ENCODE measurements around the gene XPA. TPM values are rescaled to one million over a fixed set of nuclear protein-coding genes. Genes with fewer than 3 reads are reported as not detected.

XPA gene
- total RNA-seq, 1 donor from 2014 or later = 13.7 TPM

DNA sequence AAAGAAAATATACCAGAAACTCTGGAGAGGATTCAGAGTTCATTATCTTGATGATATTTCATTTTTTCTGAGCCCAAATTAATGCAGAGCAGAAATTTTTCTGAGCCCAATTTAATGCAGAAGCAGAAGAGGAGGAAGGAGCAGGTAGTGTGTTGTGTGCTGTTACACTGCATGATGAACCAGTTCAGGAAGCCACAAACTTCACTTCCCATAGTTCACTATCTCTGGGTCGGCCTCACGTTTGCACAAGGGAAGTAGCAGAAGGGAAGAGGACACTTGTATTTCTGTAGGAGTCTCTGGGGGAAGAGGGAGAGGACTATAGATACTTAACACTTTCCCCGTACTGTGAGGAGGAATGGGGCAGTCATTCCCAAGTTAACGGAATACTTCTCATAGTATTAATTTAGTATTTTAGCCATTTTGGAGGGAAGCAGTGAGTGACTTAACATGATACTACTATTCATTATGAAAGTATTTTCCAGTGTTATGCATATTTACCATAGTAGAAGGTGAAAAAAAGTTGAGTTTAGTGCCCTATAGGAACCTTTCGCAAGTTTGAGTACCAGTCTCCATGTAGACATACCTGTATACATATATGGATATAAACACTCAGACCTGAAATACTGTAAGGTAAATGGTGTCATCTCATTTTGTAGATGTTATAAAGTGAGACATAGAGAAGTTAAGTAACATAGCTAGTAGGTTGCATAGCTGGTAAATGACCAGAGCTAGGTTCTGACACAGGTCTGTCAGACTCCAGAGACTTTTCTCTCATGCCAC, 30.0 kb downstream of the XPA start:
- Mint-ChIP-seq H3K4me1 (ENCODE audit: unreplicated experiment) (no peaks in the 10 kb centered on the region), H3K27ac (no peak overlapping the region), H3K27me3 (no peaks in the 10 kb centered on the region), H3K4me3 (no peak overlapping the region), H3K36me3 (peaks cover 45% of the 10 kb centered on the region), H3K9me3 (no peaks in the 10 kb centered on the region)
- TF ChIP-seq CTCF (conservative IDR thresholded peaks at IDR 0.05) = no peak
- no peak for DNase-seq (ENCODE audit: extremely low spot score, unreplicated experiment)

- Mint-ChIP-seq H3K27me3 (no peaks in the 10 kb centered on the region), H3K27ac (no peak overlapping the region), H3K4me1 (ENCODE audit: unreplicated experiment) (no peaks in the 10 kb centered on the region), H3K36me3 (peaks cover 43% of the 10 kb centered on the region), H3K9me3 (no peaks in the 10 kb centered on the region), H3K4me3 (no peak overlapping the region)
- no peak for TF ChIP-seq CTCF (conservative IDR thresholded peaks at IDR 0.05)
- no peak for DNase-seq (ENCODE audit: extremely low spot score, unreplicated experiment)
Measured at GRCh38 chr9:97665742-97666141, 31.4 kb downstream of the XPA start.

- Mint-ChIP-seq H3K27ac (no peak overlapping the region), H3K4me1 (ENCODE audit: unreplicated experiment) (no peaks in the 10 kb centered on the region), H3K36me3 (peaks cover 57% of the 10 kb centered on the region), H3K27me3 (no peaks in the 10 kb centered on the region), H3K4me3 (no peak overlapping the region), H3K9me3 (no peaks in the 10 kb centered on the region)
- DNase-seq (ENCODE audit: extremely low spot score, unreplicated experiment) = no peak
- no peak for TF ChIP-seq CTCF (conservative IDR thresholded peaks at IDR 0.05)
Measured at GRCh38 chr9:97660847-97661246, 36.3 kb downstream of the XPA start.

GRCh38 chr9:97660340-97660739, 36.8 kb downstream of the XPA start:
- DNase-seq (ENCODE audit: extremely low spot score, unreplicated experiment) = no peak
- Mint-ChIP-seq H3K4me1 (ENCODE audit: unreplicated experiment) (no peaks in the 10 kb centered on the region), H3K4me3 (no peak overlapping the region), H3K27ac (no peak overlapping the region), H3K9me3 (no peaks in the 10 kb centered on the region), H3K27me3 (no peaks in the 10 kb centered on the region), H3K36me3 (peaks cover 61% of the 10 kb centered on the region)
- TF ChIP-seq CTCF (conservative IDR thresholded peaks at IDR 0.05) = no peak

- H3K27me3 Mint-ChIP-seq = no peaks in the 10 kb centered on the region
- H3K36me3 Mint-ChIP-seq = peaks cover 60% of the 10 kb centered on the region
- TF ChIP-seq CTCF (conservative IDR thresholded peaks at IDR 0.05) = no peak
- H3K4me3 Mint-ChIP-seq = no peak overlapping the region
- H3K27ac Mint-ChIP-seq = peak overlapping the region; percentile 11
- H3K4me1 Mint-ChIP-seq (ENCODE audit: unreplicated experiment) = no peaks in the 10 kb centered on the region
- H3K9me3 Mint-ChIP-seq = no peaks in the 10 kb centered on the region
- DNase-seq (ENCODE audit: extremely low spot score, unreplicated experiment) = no peak
Measured at GRCh38 chr9:97659771-97660170, 37.4 kb downstream of the XPA start.
